GM18861 (cell line): ENCODE measurements around the gene MTHFD1L.

Source experiments
- ATAC-seq: cut with Tn5 transposase; IDR thresholded peaks from one replicate; pipeline ENCODE4 v1.9.1; 2021; ENCODE audit not compliant: unreplicated experiment

The MTHFD1L gene

GRCh38 chr6:151147118-151147832 is 281.8 kb downstream of the MTHFD1L start:
- ATAC-seq = no peak

DNA sequence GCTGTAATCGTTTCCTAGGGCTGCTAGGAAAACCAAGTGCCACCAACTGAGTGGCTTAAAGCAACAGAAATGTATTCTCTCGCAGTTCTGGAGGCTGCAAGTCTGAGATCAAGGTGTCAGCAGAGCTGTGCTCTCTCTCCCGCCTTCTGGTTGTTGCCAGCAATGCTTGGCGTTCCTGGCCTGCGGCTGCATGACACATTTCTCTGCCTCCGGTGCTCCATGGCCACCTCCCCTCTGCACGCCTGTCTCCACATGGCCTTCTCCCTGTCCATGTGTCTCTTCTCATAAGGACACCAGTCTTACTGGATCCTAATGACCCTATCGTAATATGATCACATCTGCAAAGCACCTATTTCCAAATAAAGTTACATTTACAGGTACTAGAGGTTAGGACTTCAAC is 282.6 kb downstream of the MTHFD1L start:
- no peak for ATAC-seq

- ATAC-seq = no peak
Observed at GRCh38 chr6:151149793-151150192, 284.3 kb downstream of the MTHFD1L start.
